HEK293 (cell line): Measurements from ENCODE around the gene CYP27A1.

Experiments
- MZF1 ChIP-seq: fragments of 450-650 bp; formaldehyde crosslinking; IDR thresholded peaks from 2 replicates; pipeline ENCODE4 v1.5.1; 2017; ENCODE audit warnings: missing biosample characterization, missing genetic modification characterization, borderline replicate concordance
- ZBTB7A ChIP-seq: fragments of 450-650 bp; formaldehyde crosslinking; IDR thresholded peaks from 2 replicates; pipeline ENCODE4 v1.5.1; 2016; ENCODE audit warnings: low read depth, missing biosample characterization, missing genetic modification characterization
- ZBTB8A ChIP-seq: fragments of 450-650 bp; formaldehyde crosslinking; IDR thresholded peaks from 2 replicates; pipeline ENCODE4 v1.5.1; 2016; ENCODE audit warnings: missing biosample characterization, missing genetic modification characterization
- ZNF16 ChIP-seq: fragments of 450-650 bp; formaldehyde crosslinking; IDR thresholded peaks from 2 replicates; pipeline ENCODE4 v1.5.1; 2016; ENCODE audit warnings: low read depth, missing biosample characterization, missing genetic modification characterization
- ZNF184 ChIP-seq: fragments of 450-650 bp; IDR thresholded peaks from 2 replicates; pipeline ENCODE4 v1.5.1; 2018; ENCODE audit warnings: missing biosample characterization, mild to moderate bottlenecking, missing genetic modification characterization
- ZNF37A ChIP-seq: fragments of 450-650 bp; IDR thresholded peaks from 2 replicates; pipeline ENCODE4 v1.5.1; 2018; ENCODE audit warnings: missing biosample characterization, missing genetic modification characterization
- ZNF48 ChIP-seq: fragments of 450-650 bp; formaldehyde crosslinking; IDR thresholded peaks from 2 replicates; pipeline ENCODE4 v1.5.1; 2016; ENCODE audit warnings: missing biosample characterization, missing genetic modification characterization
- ZNF830 ChIP-seq: fragments of 450-650 bp; IDR thresholded peaks from 2 replicates; pipeline ENCODE4 v1.5.0; 2018; ENCODE audit warnings: missing biosample characterization, missing genetic modification characterization, low read depth, mild to moderate bottlenecking, moderate library complexity
- ZNF837 ChIP-seq: fragments of 450-650 bp; formaldehyde crosslinking; IDR thresholded peaks from 2 replicates; pipeline ENCODE4 v1.5.1; 2016; ENCODE audit warnings: missing biosample characterization, missing genetic modification characterization
- TF ChIP-seq, protein P1 (sequence below): fragments of 450-650 bp; formaldehyde crosslinking; IDR thresholded peaks from 2 replicates; pipeline ENCODE4 v1.5.1; 2016; ENCODE audit warnings: missing biosample characterization, missing genetic modification characterization, low read depth

DNA sequence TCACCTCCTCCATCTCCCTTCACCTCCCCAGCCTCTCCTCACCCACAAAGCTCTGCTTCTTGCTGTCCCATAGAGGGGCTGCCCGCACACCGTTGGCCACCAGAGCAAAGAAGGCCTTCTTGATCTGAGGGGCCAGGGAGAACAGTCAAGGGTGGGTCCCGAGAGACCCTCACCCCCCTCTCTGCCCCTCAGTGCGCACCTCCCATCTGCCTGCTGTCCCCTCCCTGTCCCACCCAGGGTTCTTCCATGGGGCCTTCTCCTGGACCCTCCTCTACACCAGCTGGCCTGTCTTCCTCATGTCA lies 46.5 kb downstream of the CYP27A1 start:
- TF ChIP-seq ZNF830 (tag by site-specific recombination): no peak
- no peak for TF ChIP-seq ZNF16 (tag by site-specific recombination)
- no peak for TF ChIP-seq ZNF837
- TF ChIP-seq ZNF48 (tag by site-specific recombination): no peak
- no peak for TF ChIP-seq ZNF37A (tag by site-specific recombination)
- no peak for TF ChIP-seq ZBTB8A (tag by site-specific recombination)
- TF ChIP-seq MZF1 (tag by site-specific recombination): no peak
- TF ChIP-seq, protein P1, sequence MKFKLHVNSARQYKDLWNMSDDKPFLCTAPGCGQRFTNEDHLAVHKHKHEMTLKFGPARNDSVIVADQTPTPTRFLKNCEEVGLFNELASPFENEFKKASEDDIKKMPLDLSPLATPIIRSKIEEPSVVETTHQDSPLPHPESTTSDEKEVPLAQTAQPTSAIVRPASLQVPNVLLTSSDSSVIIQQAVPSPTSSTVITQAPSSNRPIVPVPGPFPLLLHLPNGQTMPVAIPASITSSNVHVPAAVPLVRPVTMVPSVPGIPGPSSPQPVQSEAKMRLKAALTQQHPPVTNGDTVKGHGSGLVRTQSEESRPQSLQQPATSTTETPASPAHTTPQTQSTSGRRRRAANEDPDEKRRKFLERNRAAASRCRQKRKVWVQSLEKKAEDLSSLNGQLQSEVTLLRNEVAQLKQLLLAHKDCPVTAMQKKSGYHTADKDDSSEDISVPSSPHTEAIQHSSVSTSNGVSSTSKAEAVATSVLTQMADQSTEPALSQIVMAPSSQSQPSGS (tag by site-specific recombination): no peak
- no peak for TF ChIP-seq ZNF184 (tag by site-specific recombination)
- TF ChIP-seq ZBTB7A: no peak
